GM18519 (cell line): Measurements from ENCODE around the gene HOXA1.

ENCODE experiments used
- ATAC-seq: cut with Tn5 transposase; IDR thresholded peaks from one replicate; pipeline ENCODE4 v1.9.1; 2021; ENCODE audit warnings: mild to moderate bottlenecking, moderate library complexity; ENCODE audit not compliant: unreplicated experiment, low FRiP score

The HOXA1 gene

DNA sequence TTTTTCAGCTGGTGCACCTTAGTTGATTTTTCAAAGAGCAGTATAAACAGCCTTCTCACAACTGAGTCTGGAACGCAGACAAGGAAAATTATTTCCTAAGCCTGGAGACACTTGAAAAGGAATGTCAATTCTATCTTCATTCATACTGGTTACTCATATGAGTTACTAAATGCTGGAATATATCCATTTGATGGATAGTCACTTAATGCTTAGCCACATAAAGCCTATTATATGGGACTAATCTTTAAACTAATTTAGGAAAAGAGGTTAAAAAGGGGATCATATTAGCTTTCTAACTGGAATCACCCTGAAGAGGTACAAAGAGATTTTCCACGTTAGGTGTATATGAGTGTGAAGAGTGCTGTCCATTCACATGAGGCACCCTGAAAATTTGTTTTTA is 36.4 kb upstream of the HOXA1 start:
- ATAC-seq, result no peak

GRCh38 chr7:27131390-27131819 is 35.6 kb upstream of the HOXA1 start:
- no peak for ATAC-seq

DNA sequence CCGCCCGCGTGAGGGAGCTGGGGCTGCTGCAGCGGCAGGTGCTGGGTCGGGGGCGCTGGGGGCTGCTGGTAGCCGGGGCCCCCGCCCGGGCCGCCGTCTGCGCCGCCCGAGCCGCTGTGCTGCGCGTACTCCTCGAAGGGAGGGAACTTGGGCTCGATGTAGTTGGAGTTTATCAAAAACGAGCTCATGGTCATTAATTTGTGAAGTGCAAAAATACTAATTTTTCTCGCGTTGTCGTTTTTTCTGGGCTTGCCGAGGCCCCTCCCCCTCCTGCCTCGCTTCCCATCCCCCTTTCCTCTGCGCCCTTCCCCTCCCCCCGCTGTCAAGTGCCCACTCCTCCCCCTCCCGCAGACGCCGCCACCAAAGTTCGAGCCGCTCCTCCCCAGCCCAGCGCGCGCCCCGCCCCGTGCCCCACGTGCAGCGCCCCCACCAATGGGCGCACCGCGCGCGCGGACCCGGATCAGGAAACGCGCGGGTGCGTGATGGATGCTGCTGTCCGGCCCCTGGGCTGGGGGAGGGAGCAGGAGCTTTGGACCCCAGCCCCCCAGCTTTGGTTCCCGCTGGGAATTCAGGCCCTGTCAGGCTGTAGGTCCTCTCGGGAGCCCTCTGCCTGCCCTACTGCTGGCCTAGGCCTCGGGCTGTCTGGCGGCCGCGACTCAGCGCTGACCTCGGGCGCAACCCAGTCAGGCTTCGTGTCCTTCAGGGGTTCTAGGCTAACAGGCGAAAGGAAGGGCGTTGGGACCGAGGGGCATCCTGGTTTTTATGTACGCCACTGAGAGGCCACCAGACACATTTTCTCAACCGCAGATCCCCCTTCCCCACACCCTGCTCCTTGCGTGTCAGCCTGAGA is 35.0 kb upstream of the HOXA1 start, which contains the start of gene HOXA4:
Gene HOXA4, minus strand, starts transcription at position 218 of the 850 bp plus-strand sequence. Its CDS starts 24 bp downstream, at position 194.
- no peak for ATAC-seq

GRCh38 chr7:27129729-27130539 is 34.1 kb upstream of the HOXA1 start:
- ATAC-seq, result no peak

DNA sequence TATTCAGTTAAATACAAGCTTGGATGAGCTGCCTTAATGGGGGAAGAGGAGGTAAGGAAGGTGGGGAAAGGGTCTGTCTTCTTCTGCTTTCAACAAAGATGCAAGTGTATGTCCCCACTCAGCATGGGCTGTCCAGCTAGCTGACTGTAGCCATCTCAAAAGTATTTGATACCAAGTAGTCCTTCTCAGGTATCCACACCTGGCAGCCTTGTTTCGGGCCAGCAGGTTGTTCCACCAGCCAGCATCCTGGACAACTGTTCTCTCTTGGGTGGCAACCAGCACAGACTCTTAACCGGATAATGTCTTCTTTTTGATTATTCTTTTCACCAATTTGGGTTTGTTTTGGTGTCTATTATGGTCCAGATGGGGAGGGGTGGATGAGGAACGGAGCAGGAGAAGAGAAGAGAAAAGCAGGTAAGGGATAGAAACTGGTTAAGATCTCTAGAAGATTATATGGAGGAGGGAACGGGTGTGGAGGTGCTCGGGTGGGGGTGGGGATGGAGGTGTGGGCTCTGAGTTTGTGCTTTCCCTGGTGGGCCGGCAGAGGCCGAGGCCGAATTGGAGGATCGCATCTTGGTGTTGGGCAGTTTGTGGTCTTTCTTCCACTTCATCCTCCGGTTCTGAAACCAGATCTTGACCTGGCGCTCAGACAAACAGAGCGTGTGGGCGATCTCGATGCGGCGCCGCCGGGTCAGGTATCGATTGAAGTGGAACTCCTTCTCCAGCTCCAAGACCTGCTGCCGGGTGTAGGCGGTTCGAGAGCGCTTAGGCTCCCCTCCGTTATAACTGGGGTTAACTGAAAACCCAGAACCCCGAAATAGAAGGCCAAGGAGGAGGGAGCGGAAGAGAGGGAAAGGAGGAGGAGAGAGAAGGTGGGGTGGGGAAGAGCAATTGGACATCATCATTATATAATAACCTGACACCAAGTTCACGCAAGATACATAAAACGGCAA is 33.3 kb upstream of the HOXA1 start:
- no peak for ATAC-seq

DNA sequence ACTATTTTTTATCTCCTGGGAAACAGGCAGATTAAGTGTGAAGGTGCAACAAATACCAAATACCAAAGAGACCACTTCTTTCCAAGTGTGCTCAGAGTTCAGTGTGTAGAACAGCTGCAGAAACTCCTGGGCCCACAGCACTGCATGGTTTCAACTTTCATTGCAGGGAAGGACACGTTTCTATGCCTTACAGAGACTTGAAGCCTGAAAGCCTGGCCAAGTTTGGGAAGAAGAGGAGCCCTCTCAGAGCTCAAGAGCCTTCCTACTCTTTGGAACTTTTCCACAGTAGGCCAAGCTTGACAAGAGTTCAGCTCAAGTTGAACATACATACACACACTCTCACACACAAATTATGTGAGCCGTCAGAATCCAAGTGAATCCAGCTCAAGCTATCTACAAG is 32.2 kb upstream of the HOXA1 start:
- no peak for ATAC-seq

- ATAC-seq, result no peak
Measured at GRCh38 chr7:27126596-27127327, 31.0 kb upstream of the HOXA1 start.

DNA sequence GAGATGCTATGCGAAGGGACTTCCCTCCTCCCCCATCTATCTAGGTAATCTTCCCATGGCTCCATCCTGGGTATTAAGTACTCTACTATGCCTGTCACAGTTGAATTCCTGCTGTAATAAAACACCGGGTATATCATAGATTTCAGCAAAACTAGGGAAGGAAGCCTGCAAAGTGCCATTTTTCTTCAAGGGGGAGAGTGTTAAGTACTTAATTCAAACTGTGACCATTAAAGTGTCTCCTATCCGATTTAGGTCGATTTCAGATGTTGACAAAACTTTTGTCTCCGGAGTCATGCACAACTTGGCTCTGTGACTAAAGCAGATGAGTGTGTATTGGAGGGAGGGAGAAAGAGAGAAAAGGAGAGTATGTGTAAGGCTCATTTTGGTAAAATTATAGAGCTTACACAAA is 30.2 kb upstream of the HOXA1 start:
- no peak for ATAC-seq

DNA sequence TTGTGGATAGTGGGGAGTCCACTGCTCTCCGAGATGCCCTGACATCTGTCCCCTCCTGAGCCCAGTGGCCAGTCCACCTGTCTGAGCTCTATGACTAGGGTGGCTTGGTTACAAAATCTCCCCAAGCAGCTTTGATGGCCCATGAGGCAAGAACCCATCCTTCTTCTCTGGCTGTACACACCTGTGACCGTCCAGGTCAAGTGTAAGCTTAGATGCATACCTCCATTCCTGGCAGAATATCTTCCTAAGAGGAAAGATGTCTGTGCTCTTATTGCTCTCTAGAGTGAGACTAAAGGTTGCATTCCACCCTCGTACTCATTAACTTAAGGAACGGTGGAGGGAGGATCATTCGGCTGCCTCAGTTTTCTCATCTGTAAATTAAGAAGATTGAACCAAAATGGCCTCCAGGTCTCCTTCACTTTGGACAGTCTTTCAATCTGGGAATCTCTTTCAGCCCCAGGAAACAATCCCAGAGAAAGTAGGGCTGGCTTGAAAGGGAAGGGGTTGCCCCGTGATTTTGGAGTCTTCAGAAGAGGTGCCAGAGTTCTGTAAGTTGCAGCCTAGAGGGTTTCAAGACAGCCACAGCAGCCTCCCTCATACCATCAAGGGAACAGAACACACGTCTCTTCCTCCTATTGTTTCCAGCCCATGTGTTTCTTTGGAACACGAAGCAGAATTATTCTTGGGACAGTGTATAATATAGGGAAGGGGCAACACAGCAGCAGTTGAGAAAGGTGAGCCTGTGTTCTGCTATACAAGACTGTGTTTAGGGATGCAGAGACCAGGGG is 29.3 kb upstream of the HOXA1 start:
- no peak for ATAC-seq

GRCh38 chr7:27124096-27124901 is 28.5 kb upstream of the HOXA1 start:
- ATAC-seq, result no peak

GRCh38 chr7:27123477-27124053 is 27.8 kb upstream of the HOXA1 start:
- ATAC-seq, result no peak

GRCh38 chr7:27123007-27123476 is 27.2 kb upstream of the HOXA1 start:
- ATAC-seq, result no peak

- ATAC-seq, result no peak
Measured at GRCh38 chr7:27122077-27122910, 26.5 kb upstream of the HOXA1 start.

DNA sequence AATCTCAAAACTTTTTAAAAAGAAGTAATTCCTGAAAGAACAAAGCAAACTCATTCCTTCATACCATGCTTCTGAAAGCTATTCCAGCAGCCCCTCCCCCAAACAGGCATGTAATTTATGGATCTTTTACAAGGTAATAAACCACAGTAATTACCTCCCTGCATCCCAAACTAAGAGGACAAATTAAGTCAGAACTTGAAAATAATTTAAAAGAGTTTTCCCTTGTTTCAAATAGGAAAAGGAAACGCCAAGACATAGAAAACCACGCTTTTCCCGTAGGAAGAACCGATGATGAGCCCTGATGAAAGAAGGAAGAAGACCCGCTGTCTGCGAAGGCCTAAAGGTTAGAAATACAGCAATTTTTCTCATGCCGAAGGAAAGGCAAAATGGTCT is 25.9 kb upstream of the HOXA1 start:
- ATAC-seq, result no peak

- ATAC-seq, result no peak
Measured at GRCh38 chr7:27119412-27119911, 23.7 kb upstream of the HOXA1 start.

- ATAC-seq, result no peak
Measured at GRCh38 chr7:27118580-27118979, 22.8 kb upstream of the HOXA1 start.
